Measurements from ENCODE around the gene NUAK2.

Gene NUAK2

GRCh38 chr1:205319081-205320018 lies 2.2 kb downstream of the NUAK2 start:
- peak; percentile 67 for DNase-seq (ENCODE audit: low read depth)
- H3K4me3 ChIP-seq (ENCODE audit: low read length) = peak overlapping the region; percentile 53
- no peak for TF ChIP-seq CTCF (conservative IDR thresholded peaks at IDR 0.05; ENCODE audit: low read length)

- no peak for DNase-seq (ENCODE audit: low read depth)
- no peak for TF ChIP-seq CTCF (conservative IDR thresholded peaks at IDR 0.05; ENCODE audit: low read length)
- no peak overlapping the region; the same call in 1 of the 2 replicates for H3K4me3 ChIP-seq (ENCODE audit: low read length)
Observed at GRCh38 chr1:205318231-205318991, 3.1 kb downstream of the NUAK2 start.

- TF ChIP-seq CTCF (conservative IDR thresholded peaks at IDR 0.05; ENCODE audit: low read length) = no peak
- no peak overlapping the region for H3K4me3 ChIP-seq (ENCODE audit: low read length)
- DNase-seq (ENCODE audit: low read depth) = no peak
Observed at GRCh38 chr1:205317311-205317917, 4.1 kb downstream of the NUAK2 start.

- no peak for DNase-seq (ENCODE audit: low read depth)
- no peak overlapping the region for H3K4me3 ChIP-seq (ENCODE audit: low read length)
Observed at GRCh38 chr1:205316161-205316566, 5.4 kb downstream of the NUAK2 start.

GRCh38 chr1:205315008-205315618 lies 6.4 kb downstream of the NUAK2 start:
- TF ChIP-seq CTCF (conservative IDR thresholded peaks at IDR 0.05; ENCODE audit: low read length) = no peak
- H3K4me3 ChIP-seq (ENCODE audit: low read length) = no peak overlapping the region
- no peak for DNase-seq (ENCODE audit: low read depth)

More at GRCh38 chr1:205316161-205316566, 5.4 kb downstream of the NUAK2 start:
- TF ChIP-seq CTCF (conservative IDR thresholded peaks at IDR 0.05; ENCODE audit: low read length) = no peak

GRCh38 chr1:205313563-205314308 lies 7.8 kb downstream of the NUAK2 start:
- no peak overlapping the region; the same call in none of the 2 replicates for H3K4me3 ChIP-seq (ENCODE audit: low read length)
- DNase-seq (ENCODE audit: low read depth) = peak; percentile 76
- no peak for TF ChIP-seq CTCF (conservative IDR thresholded peaks at IDR 0.05; ENCODE audit: low read length)

Measured in AG10803 (cell line).